Mesenteric fat pad (tissue), 1 donor: Measurements from ENCODE around the gene PPT2. TPM values are rescaled to one million over a fixed set of nuclear protein-coding genes. Genes with fewer than 3 reads are reported as not detected.
A peak's percentile ranks its signal among the peaks of the same experiment; 100 is the strongest.

Experiments used
- DNase-seq: peaks from one replicate; pipeline ENCODE4 v3.0.0-alpha.2; 2020; ENCODE audit warnings: low spot score
- long read RNA-seq: library from polyadenylated mRNA; unstranded; transcript quantifications from one replicate; pipeline ENCODE4 v2.0.0, GENCODE V29; 2020
- total RNA-seq: library from RNA; stranded (reverse); fragmentation: NEBNext Ultra II Directional; extraction: Animal tissue kit (Norgen Biotek cat#: 25700); gene quantifications from one replicate; pipeline ENCODE4 v1.2.1, GENCODE V29; 2021
- donor health status: DM: yes; HTN: yes; CAD: no.

Gene PPT2
- 24.4 TPM for total RNA-seq
- long read RNA-seq, transcript PPT2-244 (9 exons, 2,053 nt) = major isoform, 19 of 46 reads
- long read RNA-seq, transcript PPT2-247 (9 exons, 1,754 nt) = minor isoform, 8 of 46 reads
- long read RNA-seq, partial matches to known transcripts = 9 of 46 reads
- long read RNA-seq, other reads (novel, unspliced or antisense) = 6 of 46 reads

- DNase-seq = peak; percentile 94
Measured at GRCh38 chr6:32153564-32154513, at the start of gene PPT2. PPT2 (plus strand) TSS chr6:32154141; CDS start chr6:32154595, 454 bp downstream.

- DNase-seq = no peak
Measured at GRCh38 chr6:32105433-32105832, 48.5 kb upstream of the PPT2 start.

GRCh38 chr6:32107406-32107805 is 46.5 kb upstream of the PPT2 start:
- DNase-seq = no peak

GRCh38 chr6:32108094-32108627 is 45.8 kb upstream of the PPT2 start:
- DNase-seq = no peak

GRCh38 chr6:32108727-32109113 is 45.2 kb upstream of the PPT2 start:
- no peak for DNase-seq

GRCh38 chr6:32109114-32109764 is 44.7 kb upstream of the PPT2 start, which contains the start of gene TNXB:
TNXB (minus strand) TSS chr6:32109338; CDS start chr6:32098198, 11,140 bp downstream.
- DNase-seq = no peak

GRCh38 chr6:32109765-32110160 is 44.2 kb upstream of the PPT2 start:
- no peak for DNase-seq

GRCh38 chr6:32110632-32111031 is 43.3 kb upstream of the PPT2 start:
- no peak for DNase-seq

- DNase-seq = no peak
Measured at GRCh38 chr6:32111424-32112066, 42.4 kb upstream of the PPT2 start.

GRCh38 chr6:32112431-32112980 is 41.4 kb upstream of the PPT2 start:
- no peak for DNase-seq

- no peak for DNase-seq
Measured at GRCh38 chr6:32113386-32114352, 40.3 kb upstream of the PPT2 start.

- DNase-seq = no peak
Measured at GRCh38 chr6:32114796-32115195, 39.1 kb upstream of the PPT2 start.

GRCh38 chr6:32115623-32116022 is 38.3 kb upstream of the PPT2 start:
- DNase-seq = no peak

GRCh38 chr6:32116674-32117073 is 37.3 kb upstream of the PPT2 start:
- no peak for DNase-seq

- DNase-seq = no peak
Measured at GRCh38 chr6:32117461-32117860, 36.5 kb upstream of the PPT2 start.

GRCh38 chr6:32118782-32119628 is 34.9 kb upstream of the PPT2 start:
- DNase-seq = peak; percentile 95

GRCh38 chr6:32120573-32121059 is 33.3 kb upstream of the PPT2 start:
- DNase-seq = no peak

GRCh38 chr6:32123681-32124080 is 30.3 kb upstream of the PPT2 start:
- DNase-seq = no peak

GRCh38 chr6:32126880-32127279 is 27.1 kb upstream of the PPT2 start:
- DNase-seq = no peak
